HepG2 (cell line): Measurements from ENCODE around the gene HNRNPA2B1. TPM values are rescaled to one million over a fixed set of nuclear protein-coding genes. Genes with fewer than 3 reads are reported as not detected.

Experiments used
- ATAC-seq: fragments of 200-7000 bp; cut with Tn5 transposase; 3 replicates; pipeline ENCODE4 v1.9.1; 2020; ENCODE audit warnings: mild to moderate bottlenecking, moderate library complexity
- BruUV-seq: library from RNA; stranded (reverse); fragments of 400-500 nt; replicated peaks from 2 replicates; lab custom pipeline; 2021; lab: Mats Ljungman, UMichigan
- CTCF ChIA-PET: fragments of 300-600 bp; formaldehyde crosslinking; extraction: SDS; loops from one replicate; lab custom pipeline; 2021; ENCODE audit warnings: low total read pairs, inconsistent platforms, low intra/inter-chr PET ratio; lab: Yijun Ruan, JAX
- POLR2A ChIA-PET: fragments of 350-600 bp; sonication (Branson Sonifier 250); formaldehyde crosslinking; loops from one replicate; lab custom pipeline; 2020; ENCODE audit warnings: antibody characterized with exemption, inconsistent platforms; lab: Yijun Ruan, JAX
- DNase-seq: peaks from one replicate; pipeline ENCODE4 v3.0.0-alpha.2; 2015; ENCODE audit warnings: low spot score
- FAIRE-seq: peaks from 3 replicates; lab custom pipeline; 2011; peaks lifted over from hg19 to GRCh38; lab: Jason Lieb, UNC
- H2AFZ ChIP-seq: one replicate; pipeline ENCODE4 v1.6.1; 2011; ENCODE audit warnings: low read length, inconsistent platforms
- H3K27ac ChIP-seq: fragments of 300-600 bp; 3 replicates; pipeline ENCODE4 v1.8.0; 2011; ENCODE audit warnings: mixed run types, mild to moderate bottlenecking, mixed read lengths, low read length, inconsistent platforms; ENCODE audit not compliant: insufficient read depth; ENCODE audit errors: extremely low read length
- H3K27me3 ChIP-seq, 2 experiments: fragments of 200-600 bp in 1 of 2; 2 replicates in 1 of 2; 3 replicates in 1 of 2; pipeline versions ENCODE4 v1.6.0 to v1.8.0; 2011; ENCODE audit warnings: low read length in 2 of 2, mild to moderate bottlenecking in 2 of 2, moderate library complexity in 2 of 2, inconsistent platforms in 1 of 2; ENCODE audit not compliant: insufficient read depth in 2 of 2, control insufficient read depth in 1 of 2
- H3K36me3 ChIP-seq, 2 experiments: fragments of 200-600 bp in 1 of 2; replicated peaks in 1 of 2; 2 replicates in 1 of 2; 3 replicates in 1 of 2; pipeline versions ENCODE4 v1.5.1 to v1.8.0; 2011; ENCODE audit warnings: low read length in 2 of 2, inconsistent platforms in 1 of 2; ENCODE audit not compliant: insufficient read depth in 2 of 2, control insufficient read depth in 1 of 2
- H3K4me1 ChIP-seq: 2 replicates; pipeline ENCODE4 v1.5.1; 2012; ENCODE audit warnings: low read length, inconsistent platforms; ENCODE audit not compliant: insufficient read depth
- H3K4me2 ChIP-seq: 2 replicates; pipeline ENCODE4 v1.6.0; 2011; ENCODE audit warnings: low read depth, low read length, inconsistent platforms
- H3K4me3 ChIP-seq, 3 experiments: fragments of 200-600 bp in 1 of 3; sonication (generic), shearing (Covaris generic) in 1 of 3; replicated peaks in 1 of 3; 2 replicates each; pipeline ENCODE4 v1.5.1; 2011 to 2016; ENCODE audit warnings: low read length in 3 of 3, inconsistent platforms in 2 of 3, low read depth in 2 of 3, mild to moderate bottlenecking in 2 of 3, control low read depth in 1 of 3, mixed read lengths in 1 of 3; ENCODE audit not compliant: insufficient read depth in 1 of 3
- H3K79me2 ChIP-seq: one replicate; pipeline ENCODE4 v1.6.1; 2011; ENCODE audit warnings: low read length, inconsistent platforms; ENCODE audit not compliant: insufficient read depth
- H3K9ac ChIP-seq: 2 replicates; pipeline ENCODE4 v1.6.0; 2011; ENCODE audit warnings: mild to moderate bottlenecking, low read depth, low read length, inconsistent platforms; ENCODE audit not compliant: insufficient read depth
- H3K9me3 ChIP-seq: 2 replicates; pipeline ENCODE4 v1.5.1; 2012; ENCODE audit warnings: mild to moderate bottlenecking, low read length
- H4K20me1 ChIP-seq: 2 replicates; pipeline ENCODE4 v1.6.0; 2011; ENCODE audit warnings: inconsistent platforms, mild to moderate bottlenecking, low read length, moderate library complexity; ENCODE audit not compliant: insufficient read depth
- ARID2 ChIP-seq: sonication (generic); formaldehyde crosslinking; IDR thresholded peaks from 2 replicates; pipeline ENCODE4 v1.8.1; 2022; ENCODE audit warnings: mild to moderate bottlenecking, missing genetic modification reagents, borderline replicate concordance
- CBFB ChIP-seq: sonication (generic); formaldehyde crosslinking; IDR thresholded peaks from 2 replicates; pipeline ENCODE4 v1.4.0; 2020; ENCODE audit warnings: missing genetic modification reagents
- CEBPB ChIP-seq: IDR thresholded peaks from 2 replicates; pipeline ENCODE4 v1.6.1; 2011; ENCODE audit warnings: low read depth, low read length, improper control_type of control experiment, borderline replicate concordance
- CREM ChIP-seq, 2 experiments: sonication (generic) in 1 of 2; formaldehyde crosslinking in 1 of 2; IDR thresholded peaks; 2 replicates each; pipeline versions ENCODE4 v1.4.0 to v1.6.1; 2016 to 2020; ENCODE audit warnings: antibody characterized with exemption in 1 of 2, mild to moderate bottlenecking in 1 of 2, missing genetic modification reagents in 1 of 2
- DDIT3 ChIP-seq: sonication (generic); formaldehyde crosslinking; IDR thresholded peaks from 2 replicates; pipeline ENCODE4 v1.4.0; 2020; ENCODE audit warnings: mild to moderate bottlenecking, missing genetic modification reagents
- GLI4 ChIP-seq: sonication (generic); formaldehyde crosslinking; IDR thresholded peaks from 2 replicates; pipeline ENCODE4 v1.5.1; 2020; ENCODE audit warnings: missing genetic modification reagents, mild to moderate bottlenecking, moderate library complexity, borderline replicate concordance
- JUN ChIP-seq: sonication (generic); formaldehyde crosslinking; IDR thresholded peaks from 2 replicates; pipeline ENCODE4 v1.4.0; 2020; ENCODE audit warnings: mild to moderate bottlenecking, missing genetic modification reagents
- NFYC ChIP-seq: IDR thresholded peaks from 2 replicates; pipeline ENCODE4 v1.6.1; 2016; ENCODE audit warnings: missing genetic modification reagents, missing compliant biosample characterization
- RELA ChIP-seq: sonication (generic); formaldehyde crosslinking; IDR thresholded peaks from 2 replicates; pipeline ENCODE4 v1.4.0; 2020; ENCODE audit warnings: missing genetic modification reagents
- SRY ChIP-seq: sonication (generic); formaldehyde crosslinking; IDR thresholded peaks from 2 replicates; pipeline ENCODE4 v1.8.0; 2022; ENCODE audit warnings: mild to moderate bottlenecking, missing genetic modification reagents
- ZNF264 ChIP-seq: sonication (generic); formaldehyde crosslinking; IDR thresholded peaks from 2 replicates; pipeline ENCODE4 v1.4.0; 2020; ENCODE audit warnings: missing genetic modification reagents
- ZXDC ChIP-seq: sonication (generic); formaldehyde crosslinking; IDR thresholded peaks from 2 replicates; pipeline ENCODE4 v1.5.0; 2020; ENCODE audit warnings: mild to moderate bottlenecking, missing genetic modification reagents
- WGBS: methylation state at CpG from one replicate; pipeline ENCODE4 v1.1.6; 2017; ENCODE audit warnings: low lambda C conversion rate; 5-methylcytosine and 5-hydroxymethylcytosine counted together
- in situ Hi-C: cut with HindIII; loops from 2 replicates; pipeline ENCODE4 v1.10.0; 2017; ENCODE audit warnings: low pct_unique_long_range_greater_than_20kb; ENCODE audit not compliant: extremely low pct_ligation_motif_present
- intact Hi-C: fragments of 100-400 bp; cut with micrococcal nuclease; formaldehyde crosslinking; loops from one replicate; pipeline ENCODE4 v1.10.0; 2022; ENCODE audit not compliant: unreplicated experiment
- polyA plus RNA-seq, 8 experiments: library from polyadenylated mRNA; depleted of rRNA in 3 of 8; stranded (reverse) in 7 of 8; unstranded in 1 of 8; fragments of >200 nt; fragmentation: Illumina TruSeq in 4 of 8; extraction: Trizol in 4 of 8; gene quantifications; 2 replicates each; pipeline versions ENCODE4 v1.2.1 to v1.2.3, GENCODE V29; 2011 to 2016; ENCODE audit warnings: low read depth in 4 of 8, missing spikeins in 1 of 8, mixed read lengths in 1 of 8; ENCODE audit not compliant: insufficient read depth in 1 of 8
- total RNA-seq, 5 experiments: library from RNA; depleted of rRNA; stranded (reverse); fragments of >200 nt; fragmentation: Illumina TruSeq; extraction: Trizol; gene quantifications; 2 replicates each; pipeline ENCODE4 v1.2.3, GENCODE V29; 2016; ENCODE audit warnings: low read depth in 1 of 5

Gene HNRNPA2B1
- total and polyA plus RNA-seq, 2 of the 13 experiments (the other 11 are each of a cell fraction or from before 2014, with no cell fraction given) = 193 to 412 TPM

- no peak for FAIRE-seq
- intact Hi-C loops = loop anchor here (5.0 to 10.0 kb wide), 2 partner anchors 62 to 204 kb away; no protein-coding TSS in a partner anchor
- no peaks in the 10 kb centered on the region for H4K20me1 ChIP-seq
- H3K27me3 ChIP-seq = no peaks in the 10 kb centered on the region; a peak in 2 of 5 replicates
- no peak for ATAC-seq
- no peak overlapping the region for H3K27ac ChIP-seq
- no peaks in the 10 kb centered on the region for H3K9me3 ChIP-seq
- peaks cover 8% of the 10 kb centered on the region for H3K79me2 ChIP-seq
- H3K4me1 ChIP-seq = peaks cover 71% of the 10 kb centered on the region
- ChIA-PET POLR2A (interaction anchor here (1.4 to 2.2 kb wide), 3 partner anchors 31 to 43 kb away, joined by 5 to 12 read pairs (median 5); no protein-coding TSS in a partner anchor), CTCF (no interaction called here)
- no peak overlapping the region for H2AFZ ChIP-seq
- H3K4me2 ChIP-seq = peak overlapping the region; percentile 18; the same call in 1 of the 2 replicates
- no peak overlapping the region for H3K9ac ChIP-seq
- TF ChIP-seq ARID2 (CRISPR knock-in tag) (no peak), RELA (0 out of 2 replicates have a peak, but pooled peaks have one; percentile 61)
- H3K4me3 ChIP-seq = no peak overlapping the region
- no peaks in the 10 kb centered on the region for H3K36me3 ChIP-seq
- DNase-seq = peak; percentile 81
- WGBS = 83% methylated on average over 20 of the region's 20 CpGs
- BruUV-seq = no TSS peak
- in situ Hi-C loops = no loop called here
Observed at GRCh38 chr7:26156451-26157420, 43.8 kb downstream of the HNRNPA2B1 start.

- no TSS peak for BruUV-seq
- TF ChIP-seq JUN (no peak), CREM (IDR thresholded peaks at IDR 0.05) (no peak), CREM (CRISPR knock-in tag; IDR thresholded peaks at IDR 0.05) (no peak), NFYC (CRISPR knock-in tag) (no peak), GLI4 (no peak), CBFB (CRISPR knock-in tag) (no peak), SRY (CRISPR knock-in tag) (no peak), DDIT3 (no peak), ZNF264 (CRISPR knock-in tag) (no peak), CEBPB (no peak), ZXDC (CRISPR knock-in tag) (no peak)
Observed at GRCh38 chr7:26155531-26156375, 44.8 kb downstream of the HNRNPA2B1 start.

More at GRCh38 chr7:26155531-26156375, 44.8 kb downstream of the HNRNPA2B1 start:
- ATAC-seq (no peak), DNase-seq (peak; percentile 39), FAIRE-seq (no peak)
- peaks cover 8% of the 10 kb centered on the region for H3K79me2 ChIP-seq
- ChIA-PET CTCF (no interaction called here), POLR2A (interaction anchor here (1.4 to 2.0 kb wide), 2 partner anchors 33 to 44 kb away, joined by 5 to 12 read pairs; no protein-coding TSS in a partner anchor)
- H2AFZ ChIP-seq = no peak overlapping the region
- no peak overlapping the region for H3K27ac ChIP-seq
- H3K9ac ChIP-seq = no peak overlapping the region
- no peaks in the 10 kb centered on the region for H3K9me3 ChIP-seq
- H3K4me1 ChIP-seq = peaks cover 78% of the 10 kb centered on the region
- intact Hi-C loops = loop anchor here (5.0 to 10.0 kb wide), 2 partner anchors 61 to 203 kb away; no protein-coding TSS in a partner anchor
- H3K4me2 ChIP-seq = peak overlapping the region; percentile 34
- no peaks in the 10 kb centered on the region for H3K36me3 ChIP-seq
- H3K27me3 ChIP-seq = peaks cover 0 to 5% of the 10 kb centered on the region in 2 experiments; a peak in 3 of 5 replicates
- no peak overlapping the region for H3K4me3 ChIP-seq
- in situ Hi-C loops = no loop called here
- WGBS = 73% methylated on average over 8 of the region's 8 CpGs
- no peaks in the 10 kb centered on the region for H4K20me1 ChIP-seq
